HG03095 (cell line): Measurements from ENCODE around the gene KRT82.

Experiments used
- ATAC-seq: cut with Tn5 transposase; IDR thresholded peaks from one replicate; pipeline ENCODE4 v1.9.1; 2021; ENCODE audit warnings: moderate library complexity; ENCODE audit not compliant: unreplicated experiment

Gene KRT82

DNA sequence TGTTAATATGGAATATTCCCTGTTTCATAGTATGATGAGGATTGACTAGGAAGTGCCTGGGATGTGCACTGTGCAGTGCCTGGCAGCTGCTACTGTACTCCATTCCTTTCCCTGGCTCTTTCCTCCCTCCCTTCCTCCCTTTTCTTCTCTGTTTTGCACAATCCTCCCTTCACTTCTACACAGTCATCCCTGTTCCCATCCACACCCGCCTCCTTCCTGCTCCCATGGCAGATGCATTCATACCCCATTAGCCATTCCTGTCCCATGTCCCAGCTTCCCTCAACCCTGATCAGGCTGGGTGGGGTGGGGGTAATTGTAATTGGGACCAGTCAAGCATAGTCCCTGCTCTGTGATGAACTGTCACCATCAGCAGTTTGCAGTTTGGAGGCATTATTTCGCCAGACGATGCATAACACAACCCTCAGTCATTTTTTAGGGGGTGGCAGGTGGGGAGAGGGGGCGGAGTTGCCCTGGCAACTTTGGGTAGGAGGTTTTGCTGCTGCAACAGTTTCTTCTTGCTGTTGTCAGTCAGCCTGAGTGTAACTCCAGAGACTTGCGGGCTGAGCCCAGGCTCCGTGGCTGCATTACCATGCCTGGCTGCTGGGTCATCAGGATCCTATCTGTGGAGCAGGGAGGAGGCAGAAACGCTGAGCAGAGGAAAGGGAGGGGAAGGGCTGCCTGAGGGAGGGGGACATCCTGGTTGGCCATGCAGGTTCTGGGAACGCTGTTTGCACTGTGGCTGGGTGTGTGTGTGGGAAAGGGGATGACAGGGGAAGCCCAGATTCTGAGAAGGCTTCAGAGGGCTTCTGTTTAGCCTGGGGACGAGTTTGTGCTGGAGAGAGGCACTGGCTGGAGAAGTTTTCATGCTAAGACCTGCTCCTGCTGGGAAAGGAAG is 16.6 kb downstream of the KRT82 start:
- no peak for ATAC-seq

- no peak for ATAC-seq
These were observed 18.3 kb downstream of the KRT82 start for GRCh38 chr12:52387859-52388258.

DNA sequence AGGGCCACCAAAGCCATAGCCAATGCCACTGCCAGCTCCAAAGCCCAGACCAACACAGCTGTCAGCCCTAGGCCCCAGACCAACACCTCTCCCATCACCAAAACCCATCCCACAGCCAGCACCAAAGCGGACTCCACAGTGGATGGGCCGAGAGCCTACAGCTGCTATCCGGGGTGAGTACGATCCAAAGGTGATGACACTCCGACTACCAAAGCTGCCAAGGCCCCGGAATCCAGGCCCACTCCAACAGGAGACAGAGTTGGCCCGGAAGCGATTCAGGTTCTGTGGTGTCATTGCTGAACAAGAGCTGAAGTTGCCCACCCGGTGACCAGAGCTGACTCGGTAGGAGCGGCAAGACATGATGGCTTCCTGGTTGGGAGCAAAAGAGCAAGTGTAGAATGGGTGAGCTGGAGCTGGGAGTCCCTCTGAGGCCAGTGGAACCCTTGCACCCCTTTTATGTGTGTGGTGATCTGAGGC is 20.9 kb downstream of the KRT82 start, which contains the start of gene KRT84:
TSS of gene KRT84 (minus strand) at position 427 of the 477 bp plus-strand sequence. CDS start at position 360, 67 bp downstream.
- no peak for ATAC-seq

GRCh38 chr12:52383331-52383730 is 22.8 kb downstream of the KRT82 start:
- ATAC-seq, result no peak

GRCh38 chr12:52382854-52383253 is 23.3 kb downstream of the KRT82 start:
- no peak for ATAC-seq

- ATAC-seq, result no peak
These were observed 24.9 kb downstream of the KRT82 start for GRCh38 chr12:52381206-52381605.

GRCh38 chr12:52380271-52380694 is 25.9 kb downstream of the KRT82 start:
- ATAC-seq, result no peak

DNA sequence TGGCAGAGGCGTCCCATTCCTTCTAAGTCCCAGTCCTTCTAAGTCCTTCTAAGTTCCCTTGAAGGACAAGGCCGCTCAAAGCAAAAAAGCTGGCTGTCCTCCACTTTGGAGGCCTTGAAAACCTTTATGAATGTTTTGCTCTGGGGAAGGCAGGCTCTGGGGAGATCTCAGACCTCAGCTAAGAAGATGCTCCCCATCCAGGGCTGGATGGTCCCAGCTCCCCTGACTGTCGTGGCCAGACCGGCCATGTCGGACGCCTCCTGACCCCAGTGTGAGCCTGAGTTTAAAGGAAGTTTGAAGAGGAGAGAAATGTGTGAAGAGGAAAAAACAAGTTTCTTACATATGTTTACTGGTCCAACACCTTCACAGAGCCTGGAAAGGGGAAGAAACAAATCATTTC is 26.6 kb downstream of the KRT82 start:
- ATAC-seq, result no peak

GRCh38 chr12:52378091-52378490 is 28.0 kb downstream of the KRT82 start:
- no peak for ATAC-seq

DNA sequence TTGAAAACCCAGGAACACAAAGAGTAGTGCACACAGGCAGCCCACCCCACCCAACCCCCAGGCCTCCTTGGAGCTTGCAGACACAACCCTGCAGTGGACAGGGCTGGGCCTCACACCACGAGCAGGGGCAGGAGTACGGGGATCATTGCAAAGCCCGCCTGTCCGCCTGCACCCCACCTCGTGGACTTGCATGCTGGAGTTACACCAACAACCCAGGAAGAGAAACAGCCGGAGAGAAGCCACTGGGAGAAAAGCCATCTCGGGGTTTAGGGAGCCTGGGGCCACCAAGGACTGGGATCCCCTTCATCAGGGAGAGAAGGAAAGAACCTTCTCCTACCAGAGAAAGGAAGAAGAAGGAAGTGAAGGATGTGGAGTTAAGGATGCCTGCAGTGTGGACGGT is 28.9 kb downstream of the KRT82 start:
- no peak for ATAC-seq

GRCh38 chr12:52372216-52373154 is 33.6 kb downstream of the KRT82 start:
- no peak for ATAC-seq

DNA sequence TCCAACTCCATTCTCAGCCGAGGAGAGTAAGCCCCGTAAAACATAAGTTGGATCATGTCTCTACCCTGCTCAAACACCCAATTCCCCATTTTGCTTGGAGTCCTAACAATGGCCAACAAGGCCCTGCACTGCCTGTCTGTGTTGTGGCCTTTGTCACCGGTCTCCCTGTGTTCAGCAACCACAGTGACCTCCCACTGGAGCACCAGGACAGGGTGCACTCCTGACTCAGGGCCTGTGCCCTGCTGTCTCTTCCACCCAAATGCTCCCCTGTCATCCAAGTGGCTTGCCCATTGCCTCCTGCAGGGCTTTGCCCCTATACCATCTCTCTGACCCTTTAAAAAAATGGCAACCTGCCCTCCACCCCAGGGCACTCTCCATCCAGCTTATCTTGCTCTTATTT is 34.4 kb downstream of the KRT82 start:
- ATAC-seq, result no peak

- no peak for ATAC-seq
These were observed 35.1 kb downstream of the KRT82 start for GRCh38 chr12:52370926-52371608.

- no peak for ATAC-seq
These were observed 36.3 kb downstream of the KRT82 start for GRCh38 chr12:52369809-52370208.

DNA sequence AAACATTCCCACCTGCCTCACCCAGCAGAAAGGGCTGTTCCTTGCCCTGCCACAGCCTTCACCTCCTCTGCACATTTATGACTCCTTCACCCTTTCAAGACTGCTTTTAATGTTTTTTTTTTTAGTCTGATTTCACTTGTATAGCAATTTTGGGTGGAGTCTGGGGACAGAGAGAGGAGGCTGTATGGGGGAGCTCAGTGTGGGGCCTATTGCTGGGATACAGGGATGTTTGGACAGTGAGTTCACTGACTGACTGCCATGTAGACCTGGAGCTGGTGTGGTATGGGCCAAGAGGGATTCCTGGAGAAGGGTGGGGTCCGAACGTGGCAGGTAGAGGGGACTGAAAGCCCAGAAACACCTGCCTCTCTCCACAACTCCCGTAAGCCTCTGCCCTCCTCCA is 36.9 kb downstream of the KRT82 start:
- ATAC-seq, result no peak

DNA sequence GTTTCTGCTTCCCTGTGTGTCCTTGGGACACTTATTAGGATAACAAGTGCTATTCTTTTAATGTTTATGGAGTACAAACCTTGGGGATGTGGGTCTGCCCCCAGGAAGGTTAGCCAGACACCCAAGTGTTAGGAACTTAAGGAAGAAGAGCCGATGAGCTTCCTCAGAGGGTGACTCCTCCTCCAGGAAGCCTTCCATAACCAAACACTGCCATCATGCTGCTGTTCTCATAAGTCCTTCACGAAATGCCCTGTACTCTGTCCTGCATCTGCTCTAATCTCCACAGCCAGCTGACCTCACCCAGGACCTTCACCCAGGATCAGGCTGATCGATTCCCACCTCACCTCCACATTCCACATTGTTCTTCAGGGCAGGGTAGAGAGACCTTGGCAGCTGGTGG is 37.6 kb downstream of the KRT82 start:
- no peak for ATAC-seq

GRCh38 chr12:52367876-52368275 is 38.3 kb downstream of the KRT82 start:
- no peak for ATAC-seq

GRCh38 chr12:52366738-52367485 is 39.2 kb downstream of the KRT82 start, which contains the start of gene KRT85:
Gene KRT85, minus strand, starts transcription at chr12:52367481. Its CDS starts 76 bp downstream, at chr12:52367405.
- no peak for ATAC-seq

DNA sequence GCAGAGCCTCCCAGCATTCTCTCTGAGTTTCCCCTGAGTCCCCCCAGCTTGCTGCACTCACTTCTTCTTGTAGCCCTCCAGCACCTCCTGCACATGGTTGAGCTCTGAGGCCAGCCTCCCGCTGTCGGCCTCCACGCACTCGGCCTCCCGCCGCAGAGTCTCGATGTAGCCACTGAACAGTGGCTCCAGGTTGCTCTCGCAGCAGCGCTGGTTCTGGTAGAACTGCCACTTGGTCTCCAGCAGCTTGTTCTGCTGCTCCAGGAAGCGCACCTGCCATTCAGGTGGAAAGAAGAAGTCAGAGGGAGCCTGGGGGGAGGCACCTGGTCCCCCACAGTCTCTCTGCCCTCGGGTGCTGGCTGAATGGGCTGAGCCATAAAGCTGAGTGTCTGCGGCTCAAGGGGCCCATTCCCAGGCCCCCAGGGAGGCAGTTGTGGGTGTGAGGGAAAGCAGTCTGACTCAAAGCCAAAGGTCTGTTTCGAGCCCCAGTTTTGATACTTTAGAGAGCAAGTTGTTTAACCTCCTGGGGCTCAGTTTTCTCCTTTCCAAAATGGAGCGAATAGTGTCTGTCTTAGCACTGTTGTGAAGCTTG is 41.1 kb downstream of the KRT82 start:
- ATAC-seq, result no peak

DNA sequence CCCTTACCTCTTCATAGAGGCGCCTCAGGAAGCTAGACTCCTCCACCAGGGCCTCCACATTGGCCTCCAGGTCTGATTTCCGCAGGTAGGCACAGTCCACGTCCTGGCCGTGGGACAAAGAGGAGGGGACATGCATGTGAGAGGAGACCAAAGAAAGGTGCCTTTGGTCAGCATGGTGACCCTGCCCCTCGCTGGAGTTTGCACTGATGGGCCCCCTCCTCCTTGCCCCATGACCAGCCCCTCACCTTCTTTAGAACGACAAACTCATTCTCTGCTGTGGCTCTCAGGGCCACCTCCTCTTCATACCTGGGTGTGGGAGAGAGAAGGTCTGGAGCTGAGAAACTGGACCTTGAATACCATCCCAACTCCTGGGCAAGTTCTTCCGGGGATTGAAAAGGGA is 42.1 kb downstream of the KRT82 start:
- no peak for ATAC-seq
